ENCODE measurements around the gene DHX29.

DNA sequence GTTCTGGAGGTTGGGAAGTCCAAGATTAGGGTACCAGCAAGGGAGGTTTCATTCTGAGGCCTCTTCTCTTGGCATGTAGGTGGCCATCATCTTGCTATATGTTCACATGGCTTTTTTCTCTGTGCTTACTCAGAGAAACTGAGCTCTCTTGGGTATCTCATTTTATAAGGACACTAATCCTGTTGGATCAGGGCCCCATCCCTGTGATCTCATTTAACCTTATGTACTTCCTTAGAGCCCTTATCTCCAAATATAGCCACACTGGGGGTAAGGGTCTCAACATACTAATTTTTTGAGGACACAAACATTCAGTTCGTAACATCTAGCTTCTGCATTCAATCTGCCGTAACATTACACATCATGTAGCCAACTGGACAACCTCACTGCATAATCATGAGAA lies 6.6 kb downstream of the DHX29 start:
- TF ChIP-seq, protein P1, sequence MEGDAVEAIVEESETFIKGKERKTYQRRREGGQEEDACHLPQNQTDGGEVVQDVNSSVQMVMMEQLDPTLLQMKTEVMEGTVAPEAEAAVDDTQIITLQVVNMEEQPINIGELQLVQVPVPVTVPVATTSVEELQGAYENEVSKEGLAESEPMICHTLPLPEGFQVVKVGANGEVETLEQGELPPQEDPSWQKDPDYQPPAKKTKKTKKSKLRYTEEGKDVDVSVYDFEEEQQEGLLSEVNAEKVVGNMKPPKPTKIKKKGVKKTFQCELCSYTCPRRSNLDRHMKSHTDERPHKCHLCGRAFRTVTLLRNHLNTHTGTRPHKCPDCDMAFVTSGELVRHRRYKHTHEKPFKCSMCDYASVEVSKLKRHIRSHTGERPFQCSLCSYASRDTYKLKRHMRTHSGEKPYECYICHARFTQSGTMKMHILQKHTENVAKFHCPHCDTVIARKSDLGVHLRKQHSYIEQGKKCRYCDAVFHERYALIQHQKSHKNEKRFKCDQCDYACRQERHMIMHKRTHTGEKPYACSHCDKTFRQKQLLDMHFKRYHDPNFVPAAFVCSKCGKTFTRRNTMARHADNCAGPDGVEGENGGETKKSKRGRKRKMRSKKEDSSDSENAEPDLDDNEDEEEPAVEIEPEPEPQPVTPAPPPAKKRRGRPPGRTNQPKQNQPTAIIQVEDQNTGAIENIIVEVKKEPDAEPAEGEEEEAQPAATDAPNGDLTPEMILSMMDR (conservative IDR thresholded peaks at IDR 0.05 in 1 of 2, IDR thresholded peaks at IDR 0.05 in 1 of 2; ENCODE audit: low read depth in 1 of 2, low read length in 2 of 2) = no peak
- no peak for TF ChIP-seq EZH2 (IDR thresholded peaks at IDR 0.05; ENCODE audit: low read length, missing control alignments)
